Mesenchymal stem cell (in vitro differentiated cells and primary cell): ENCODE measurements around the gene ARL2.
A peak's percentile ranks its signal among the peaks of the same experiment; 100 is the strongest.

ENCODE experiments used
- DNase-seq: peaks from one replicate; pipeline ENCODE4 v3.0.0-alpha.2; 2013
- H2AFZ ChIP-seq: one replicate; pipeline ENCODE4 v1.6.1; 2013; ENCODE audit warnings: low read depth, mild to moderate bottlenecking, control low read depth, inconsistent platforms, low read length, moderate library complexity
- H2AK5ac ChIP-seq: 2 replicates; pipeline ENCODE4 v1.6.1; 2013; ENCODE audit warnings: low read length, moderate library complexity, mild to moderate bottlenecking, inconsistent platforms; ENCODE audit not compliant: severe bottlenecking
- H2BK120ac ChIP-seq: one replicate; pipeline ENCODE4 v1.6.1; 2013; ENCODE audit warnings: low read depth, mild to moderate bottlenecking, inconsistent platforms, low read length, moderate library complexity
- H2BK12ac ChIP-seq, 2 experiments: one replicate each; pipeline ENCODE4 v1.6.1; 2013; ENCODE audit warnings: inconsistent platforms in 2 of 2, low read length in 2 of 2, mild to moderate bottlenecking in 2 of 2, moderate library complexity in 2 of 2, control low read depth in 1 of 2
- H2BK15ac ChIP-seq: one replicate; pipeline ENCODE4 v1.6.1; 2013; ENCODE audit warnings: mild to moderate bottlenecking, low read depth, inconsistent platforms; ENCODE audit not compliant: poor library complexity, severe bottlenecking
- H2BK5ac ChIP-seq: 2 replicates; pipeline ENCODE4 v1.6.1; 2013; ENCODE audit warnings: low read depth, mild to moderate bottlenecking, low read length, control low read depth, inconsistent platforms; ENCODE audit not compliant: poor library complexity, severe bottlenecking
- H3K14ac ChIP-seq, 2 experiments: one replicate each; pipeline ENCODE4 v1.6.1; 2013; ENCODE audit warnings: inconsistent platforms in 2 of 2, low read length in 2 of 2, control low read depth in 1 of 2, mild to moderate bottlenecking in 1 of 2, moderate library complexity in 1 of 2
- H3K18ac ChIP-seq, 2 experiments: one replicate each; pipeline ENCODE4 v1.6.1; 2013; ENCODE audit warnings: inconsistent platforms in 2 of 2, low read length in 2 of 2, control low read depth in 1 of 2, low read depth in 1 of 2, mild to moderate bottlenecking in 1 of 2
- H3K23ac ChIP-seq, 2 experiments: one replicate each; pipeline ENCODE4 v1.6.1; 2013; ENCODE audit warnings: inconsistent platforms in 2 of 2, low read length in 2 of 2, mild to moderate bottlenecking in 2 of 2, moderate library complexity in 2 of 2, control low read depth in 1 of 2
- H3K27ac ChIP-seq: 2 replicates; pipeline ENCODE4 v1.5.1; 2013; ENCODE audit warnings: mild to moderate bottlenecking, moderate library complexity, low read length, control low read depth, inconsistent platforms; ENCODE audit not compliant: poor library complexity, severe bottlenecking
- H3K27me3 ChIP-seq, 2 experiments: 2 replicates each; pipeline versions ENCODE4 v1.6.1 to v1.7.0; 2013; ENCODE audit warnings: low read length in 2 of 2, mild to moderate bottlenecking in 2 of 2, moderate library complexity in 2 of 2, control low read depth in 1 of 2, inconsistent platforms in 1 of 2; ENCODE audit not compliant: control insufficient read depth in 1 of 2, insufficient read depth in 1 of 2
- H3K36me3 ChIP-seq, 2 experiments: 2 replicates each; pipeline versions ENCODE4 v1.6.1 to v1.7.0; 2013; ENCODE audit warnings: low read length in 2 of 2, control low read depth in 1 of 2, inconsistent platforms in 1 of 2, low read depth in 1 of 2, mild to moderate bottlenecking in 1 of 2; ENCODE audit not compliant: insufficient read depth in 2 of 2, control insufficient read depth in 1 of 2
- H3K4ac ChIP-seq, 2 experiments: one replicate each; pipeline ENCODE4 v1.6.1; 2013; ENCODE audit warnings: inconsistent platforms in 2 of 2, low read length in 2 of 2, mild to moderate bottlenecking in 2 of 2, moderate library complexity in 2 of 2, control low read depth in 1 of 2, low read depth in 1 of 2
- H3K4me1 ChIP-seq: 2 replicates; pipeline ENCODE4 v1.6.1; 2013; ENCODE audit warnings: low read depth, low read length, control low read depth; ENCODE audit not compliant: control insufficient read depth, insufficient read depth
- H3K4me2 ChIP-seq: 2 replicates; pipeline ENCODE4 v1.6.1; 2013; ENCODE audit warnings: low read length, mild to moderate bottlenecking, inconsistent platforms; ENCODE audit not compliant: poor library complexity, severe bottlenecking
- H3K4me3 ChIP-seq, 2 experiments: 2 replicates each; pipeline versions ENCODE4 v1.5.1 to v1.7.0; 2013; ENCODE audit warnings: low read length in 2 of 2, mild to moderate bottlenecking in 2 of 2, control low read depth in 1 of 2, low read depth in 1 of 2; ENCODE audit not compliant: insufficient read depth in 1 of 2
- H3K79me1 ChIP-seq: replicated peaks from 2 replicates; pipeline ENCODE4 v1.6.1; 2013; ENCODE audit warnings: mild to moderate bottlenecking, control low read depth, low read length, inconsistent platforms; ENCODE audit not compliant: poor library complexity, severe bottlenecking
- H3K9ac ChIP-seq: 2 replicates; pipeline ENCODE4 v1.7.0; 2013; ENCODE audit warnings: mild to moderate bottlenecking, low read length, moderate library complexity
- H3K9me3 ChIP-seq: 2 replicates; pipeline ENCODE4 v1.7.0; 2013; ENCODE audit warnings: mild to moderate bottlenecking, low read length; ENCODE audit not compliant: control insufficient read depth
- H4K8ac ChIP-seq: one replicate; pipeline ENCODE4 v1.6.1; 2013; ENCODE audit warnings: inconsistent platforms, mild to moderate bottlenecking, low read length, moderate library complexity
- H4K91ac ChIP-seq: one replicate; pipeline ENCODE4 v1.6.1; 2013; ENCODE audit warnings: mild to moderate bottlenecking, low read length, inconsistent platforms
- WGBS: methylation state at CpG from one replicate; pipeline ENCODE4 v1.1.7; 2013; ENCODE audit warnings: mixed read lengths; 5-methylcytosine and 5-hydroxymethylcytosine counted together

The ARL2 gene

GRCh38 chr11:65058012-65058411 is 44.1 kb downstream of the ARL2 start:
- peaks cover 1% of the 10 kb centered on the region for H3K4me1 ChIP-seq
- no peak overlapping the region for H2BK5ac ChIP-seq
- 86% methylated on average over 11 of the region's 13 CpGs for WGBS
- no peak overlapping the region for H4K8ac ChIP-seq
- H2BK120ac ChIP-seq, result no peak overlapping the region
- no peak overlapping the region for H2AFZ ChIP-seq
- no peak overlapping the region for H3K18ac ChIP-seq
- no peak overlapping the region for H3K4ac ChIP-seq
- H3K9me3 ChIP-seq, result no peaks in the 10 kb centered on the region
- H3K4me3 ChIP-seq, result no peak overlapping the region
- H2BK15ac ChIP-seq, result no peak overlapping the region
- H3K79me1 ChIP-seq, result no peaks in the 10 kb centered on the region
- no peak overlapping the region for H3K4me2 ChIP-seq
- H2BK12ac ChIP-seq, result no peak overlapping the region
- no peak overlapping the region for H2AK5ac ChIP-seq
- no peak overlapping the region for H3K23ac ChIP-seq
- no peak for DNase-seq
- H3K36me3 ChIP-seq, result no peaks in the 10 kb centered on the region
- no peak overlapping the region for H3K14ac ChIP-seq
- no peak overlapping the region for H4K91ac ChIP-seq
- H3K27me3 ChIP-seq, result peaks cover 17 to 37% of the 10 kb centered on the region in 2 experiments
- no peak overlapping the region for H3K27ac ChIP-seq
- no peak overlapping the region for H3K9ac ChIP-seq

GRCh38 chr11:65058419-65059054 is 44.6 kb downstream of the ARL2 start, which contains the start of gene NAALADL1:
Gene NAALADL1 (minus strand): TSS chr11:65058553. CDS start chr11:65058521, 32 bp downstream.
- H2BK120ac ChIP-seq, result no peak within 1 kb of the TSS
- H3K18ac ChIP-seq, result no peak within 1 kb of the TSS
- no peak within 1 kb of the TSS for H3K4ac ChIP-seq
- H3K4me1 ChIP-seq, result peaks cover 1% of the 10 kb centered on the region
- H3K27me3 ChIP-seq, result peaks cover 14 to 32% of the 10 kb centered on the region in 2 experiments
- 90% methylated on average over 5 of the region's 8 CpGs for WGBS
- no peak within 1 kb of the TSS for H2BK5ac ChIP-seq
- DNase-seq, result no peak
- no peak within 1 kb of the TSS for H4K8ac ChIP-seq
- no peak within 1 kb of the TSS for H3K4me3 ChIP-seq
- H4K91ac ChIP-seq, result no peak within 1 kb of the TSS
- no peaks in the 10 kb centered on the region for H3K9me3 ChIP-seq
- H2BK15ac ChIP-seq, result no peak within 1 kb of the TSS
- H3K4me2 ChIP-seq, result no peak within 1 kb of the TSS
- no peak within 1 kb of the TSS for H3K27ac ChIP-seq
- no peak within 1 kb of the TSS for H3K14ac ChIP-seq
- H3K36me3 ChIP-seq, result no peaks in the 10 kb centered on the region
- H3K23ac ChIP-seq, result no peak within 1 kb of the TSS
- no peak within 1 kb of the TSS for H2AFZ ChIP-seq
- H3K79me1 ChIP-seq, result no peaks in the 10 kb centered on the region
- H3K9ac ChIP-seq, result no peak within 1 kb of the TSS
- H2AK5ac ChIP-seq, result no peak within 1 kb of the TSS
- no peak within 1 kb of the TSS for H2BK12ac ChIP-seq

GRCh38 chr11:65059523-65059922 is 45.6 kb downstream of the ARL2 start:
- H2BK120ac ChIP-seq, result no peak overlapping the region
- H3K27me3 ChIP-seq, result peaks cover 6 to 22% of the 10 kb centered on the region in 2 experiments
- no peaks in the 10 kb centered on the region for H3K79me1 ChIP-seq
- no peaks in the 10 kb centered on the region for H3K9me3 ChIP-seq
- H3K4me2 ChIP-seq, result no peak overlapping the region
- H4K8ac ChIP-seq, result no peak overlapping the region
- no peak overlapping the region for H3K4me3 ChIP-seq
- H3K9ac ChIP-seq, result no peak overlapping the region
- no peak overlapping the region for H4K91ac ChIP-seq
- H3K27ac ChIP-seq, result no peak overlapping the region
- no peak overlapping the region for H2AFZ ChIP-seq
- no peak overlapping the region for H3K23ac ChIP-seq
- peaks cover 1% of the 10 kb centered on the region for H3K4me1 ChIP-seq
- no peaks in the 10 kb centered on the region for H3K36me3 ChIP-seq
- H2BK12ac ChIP-seq, result no peak overlapping the region
- WGBS, result 42% methylated on average over 3 of the region's 3 CpGs
- H3K14ac ChIP-seq, result no peak overlapping the region
- H3K18ac ChIP-seq, result no peak overlapping the region
- no peak for DNase-seq
- no peak overlapping the region for H3K4ac ChIP-seq
- no peak overlapping the region for H2AK5ac ChIP-seq
- H2BK5ac ChIP-seq, result no peak overlapping the region
- no peak overlapping the region for H2BK15ac ChIP-seq

GRCh38 chr11:65059959-65060824 is 46.2 kb downstream of the ARL2 start:
- no peak overlapping the region for H3K27ac ChIP-seq
- H2BK15ac ChIP-seq, result no peak overlapping the region
- no peak overlapping the region for H2BK120ac ChIP-seq
- H3K9ac ChIP-seq, result no peak overlapping the region
- H2AFZ ChIP-seq, result no peak overlapping the region
- 65% methylated on average over 8 of the region's 10 CpGs for WGBS
- no peak overlapping the region for H2AK5ac ChIP-seq
- H3K4me1 ChIP-seq, result peaks cover 1% of the 10 kb centered on the region
- no peaks in the 10 kb centered on the region for H3K79me1 ChIP-seq
- peaks cover 3 to 17% of the 10 kb centered on the region in 2 experiments for H3K27me3 ChIP-seq
- no peak overlapping the region for H4K91ac ChIP-seq
- no peak overlapping the region for H3K14ac ChIP-seq
- peak; percentile 60 for DNase-seq
- H3K23ac ChIP-seq, result no peak overlapping the region
- no peak overlapping the region for H3K4me2 ChIP-seq
- H3K18ac ChIP-seq, result no peak overlapping the region
- H3K9me3 ChIP-seq, result no peaks in the 10 kb centered on the region
- no peak overlapping the region for H2BK5ac ChIP-seq
- no peak overlapping the region for H4K8ac ChIP-seq
- no peak overlapping the region for H2BK12ac ChIP-seq
- no peak overlapping the region for H3K4ac ChIP-seq
- H3K36me3 ChIP-seq, result no peaks in the 10 kb centered on the region
- H3K4me3 ChIP-seq, result no peak overlapping the region
